GM19238 (cell line): ENCODE data around the gene OR51I2.

Source experiments
- DNase-seq: peaks from one replicate; pipeline ENCODE4 v3.0.0; 2011; ENCODE audit warnings: low spot score; ENCODE audit not compliant: insufficient read length

OR51I2 gene

GRCh38 chr11:5449023-5449422 lies at the start of gene OR51I2:
Gene OR51I2, plus strand, starts transcription at chr11:5449323. Its CDS starts 4,166 bp downstream, at chr11:5453489.
- no peak for DNase-seq

DNA sequence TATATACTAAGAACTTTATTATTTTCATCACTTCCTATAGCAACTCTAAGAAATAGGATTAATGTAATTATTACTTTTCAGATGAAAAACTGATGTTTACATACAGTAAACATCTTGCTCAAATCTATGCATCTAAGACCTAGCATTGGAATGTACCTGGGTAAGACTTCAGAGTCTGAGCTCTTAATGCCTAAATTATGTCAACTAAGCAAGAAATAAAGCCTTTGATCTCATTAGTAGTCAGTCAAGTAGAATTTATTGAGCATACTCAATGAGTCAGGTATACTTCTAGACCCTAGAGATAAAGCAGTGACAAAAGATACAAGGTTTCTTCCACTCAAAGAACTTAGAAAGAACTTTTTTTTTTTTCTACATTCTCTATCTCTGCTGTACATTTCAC lies 44.0 kb upstream of the OR51I2 start:
- DNase-seq, result no peak

DNA sequence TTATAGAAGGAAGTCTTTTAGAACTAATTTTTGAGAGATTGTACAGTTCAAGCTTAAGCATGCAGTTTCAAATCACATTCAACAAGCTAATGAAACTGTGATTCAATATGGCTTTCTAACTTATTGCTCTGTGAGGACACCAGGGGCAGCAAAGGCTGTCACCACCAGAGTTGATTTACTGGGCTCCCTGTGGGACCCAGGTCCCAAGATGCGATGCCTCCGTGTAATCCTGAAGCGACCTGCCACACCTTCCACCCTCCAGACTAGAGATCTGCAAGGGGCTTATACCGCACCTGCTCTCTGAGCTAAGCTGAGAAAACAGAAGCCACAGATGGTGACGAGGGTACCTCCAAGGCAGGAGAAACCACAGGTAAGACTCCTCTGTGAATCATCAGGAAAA lies 28.1 kb upstream of the OR51I2 start:
- DNase-seq, result no peak

DNA sequence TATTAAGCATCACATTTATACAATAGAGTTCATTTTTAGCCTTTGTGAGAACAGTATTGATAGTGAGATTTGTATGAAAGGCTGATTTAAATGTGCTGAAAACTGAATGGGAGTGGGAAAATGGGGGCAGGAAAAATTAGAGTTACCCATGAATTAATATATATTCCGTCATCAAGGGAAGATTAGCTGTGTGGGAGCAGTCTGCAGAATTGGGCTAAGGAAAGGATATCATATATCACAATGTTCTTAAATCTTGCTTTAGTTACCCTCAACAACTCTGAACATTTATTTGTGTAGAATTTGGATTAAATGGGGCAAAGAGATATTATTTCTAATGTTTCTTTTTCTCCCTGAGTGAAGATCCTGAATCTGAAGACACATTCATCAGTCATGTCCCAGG lies 27.3 kb upstream of the OR51I2 start, which contains the start of gene OR51Q1:
OR51Q1 (plus strand) TSS at position 301 of the 400 bp plus-strand sequence; CDS start at position 391, 90 bp downstream.
- no peak for DNase-seq

DNA sequence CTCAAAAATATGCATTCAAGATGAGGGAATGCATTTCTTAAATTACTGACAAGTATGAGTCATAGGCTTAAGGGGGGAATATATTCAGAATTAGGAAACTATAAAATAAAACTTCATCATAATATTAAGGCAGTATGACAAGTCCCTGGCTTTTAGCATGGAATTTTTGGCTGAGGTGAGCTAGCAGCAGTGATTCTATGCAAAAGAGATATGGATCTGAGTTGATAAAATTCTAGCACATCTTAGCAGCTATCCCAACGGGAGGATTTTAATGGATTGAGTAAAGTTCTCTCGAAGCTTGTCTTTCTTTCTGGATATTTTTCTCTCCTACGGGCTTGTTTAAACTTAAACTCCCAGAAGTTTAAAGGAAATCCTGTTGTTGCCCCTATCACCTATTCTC lies 26.0 kb upstream of the OR51I2 start:
- DNase-seq, result no peak

- no peak for DNase-seq
Observed at GRCh38 chr11:5441414-5441813, 7.7 kb upstream of the OR51I2 start, which contains the start of gene OR51I1. Gene OR51I1, minus strand, starts transcription at chr11:5441514. Its CDS starts 0 bp downstream, at chr11:5441514.

- DNase-seq, result no peak
Observed at GRCh38 chr11:5443835-5444393, 5.2 kb upstream of the OR51I2 start.

GRCh38 chr11:5449432-5449831 lies 309 bp downstream of the OR51I2 start:
- no peak for DNase-seq

DNA sequence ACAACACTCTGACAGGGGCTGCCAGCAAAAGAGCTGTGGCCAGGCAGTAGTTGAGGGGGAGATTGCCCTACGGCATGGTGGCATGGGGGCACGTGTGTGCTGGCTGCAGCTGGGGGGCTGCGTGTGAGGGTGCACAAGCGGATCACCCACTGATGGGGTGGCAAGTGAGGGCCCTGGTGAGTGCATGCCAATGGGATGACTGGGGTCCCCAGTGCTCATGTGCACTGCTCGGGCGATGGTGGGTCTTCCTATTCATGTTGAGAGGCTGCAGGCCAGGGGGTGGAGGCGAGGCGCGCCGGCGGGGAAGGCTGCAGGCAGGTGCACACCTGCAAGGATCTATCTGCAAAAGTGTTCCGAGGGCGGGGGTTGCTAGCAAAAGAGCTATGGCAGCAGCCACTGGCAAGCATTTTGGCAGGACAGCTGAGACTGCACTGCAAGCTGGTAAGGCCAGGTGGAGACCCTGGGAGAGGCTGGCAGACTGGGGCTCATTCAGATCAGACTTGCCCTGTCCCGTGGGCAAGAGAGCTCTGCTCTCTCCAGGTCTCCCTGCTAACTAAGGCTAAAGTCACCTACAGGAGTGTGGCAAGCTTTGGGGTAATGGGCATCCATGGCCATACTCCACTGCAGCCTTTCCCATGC lies 12.0 kb downstream of the OR51I2 start:
- DNase-seq, result no peak

GRCh38 chr11:5467527-5467926 lies 18.4 kb downstream of the OR51I2 start:
- no peak for DNase-seq

DNA sequence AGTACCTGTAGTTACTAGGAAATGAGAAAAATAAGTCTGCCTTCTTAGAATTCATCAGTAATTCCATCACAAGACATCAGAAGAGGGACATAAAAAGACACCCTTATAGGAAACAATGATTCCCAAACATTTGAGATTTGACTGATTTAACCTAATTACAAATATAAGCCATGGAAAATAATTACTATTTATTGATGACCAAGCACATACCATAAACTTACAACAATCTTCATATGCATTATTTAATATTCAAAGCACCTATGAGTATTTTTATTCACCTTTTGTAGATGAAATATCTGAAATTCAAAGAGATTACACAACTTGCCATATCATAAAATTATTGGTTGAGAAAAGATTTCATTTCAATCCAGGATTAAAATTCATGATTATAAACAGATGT lies 24.8 kb downstream of the OR51I2 start:
- DNase-seq, result no peak

DNA sequence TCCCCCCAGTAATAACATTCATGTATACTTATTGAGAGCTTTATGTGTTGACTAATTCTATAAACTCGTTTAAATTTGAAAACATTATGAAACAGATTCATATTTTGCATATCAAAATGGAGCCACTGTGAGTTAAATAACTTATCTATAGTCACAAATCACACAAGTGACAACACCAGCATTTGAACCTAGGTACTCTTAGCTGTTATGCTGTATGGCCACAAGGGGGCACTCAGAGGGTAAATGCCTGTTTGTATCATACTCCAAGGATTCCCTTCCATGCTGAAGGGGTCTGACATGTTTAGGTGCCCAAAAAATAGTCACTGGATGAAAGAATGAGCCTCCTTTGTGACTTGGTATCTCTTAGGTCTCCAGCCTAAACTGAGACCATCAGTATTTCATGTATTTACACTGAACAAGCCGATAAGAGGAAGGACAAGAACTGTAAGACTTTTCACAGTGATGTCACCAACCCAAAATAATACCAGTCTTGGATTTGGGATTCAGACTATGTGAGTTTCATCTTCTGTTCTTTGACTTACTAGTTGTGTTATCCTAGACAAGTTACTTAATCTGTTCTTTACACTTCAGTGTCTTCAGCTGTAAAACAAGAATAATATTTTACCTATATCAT lies 27.2 kb downstream of the OR51I2 start:
- DNase-seq, result peak; percentile 31

DNA sequence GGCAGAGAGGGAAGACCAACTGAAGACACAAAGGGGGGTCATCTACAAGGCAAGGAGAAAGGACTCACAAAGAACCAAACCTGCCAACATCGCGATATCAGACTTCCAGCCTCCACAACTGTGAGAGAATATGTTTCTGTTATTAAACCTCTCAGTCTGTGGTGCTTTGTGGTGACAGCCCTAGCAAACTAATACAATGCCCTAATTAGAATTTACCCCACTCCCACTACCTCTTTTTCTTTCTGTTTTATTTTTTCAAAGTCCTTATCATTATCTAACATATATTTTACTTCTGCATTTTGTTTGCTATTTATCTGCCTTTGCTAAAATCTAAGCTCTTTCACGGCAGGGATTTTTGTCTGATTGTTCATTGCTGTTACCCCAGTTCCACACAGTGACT lies 36.9 kb downstream of the OR51I2 start:
- no peak for DNase-seq

GRCh38 chr11:5486421-5486820 lies 37.3 kb downstream of the OR51I2 start:
- DNase-seq, result no peak

DNA sequence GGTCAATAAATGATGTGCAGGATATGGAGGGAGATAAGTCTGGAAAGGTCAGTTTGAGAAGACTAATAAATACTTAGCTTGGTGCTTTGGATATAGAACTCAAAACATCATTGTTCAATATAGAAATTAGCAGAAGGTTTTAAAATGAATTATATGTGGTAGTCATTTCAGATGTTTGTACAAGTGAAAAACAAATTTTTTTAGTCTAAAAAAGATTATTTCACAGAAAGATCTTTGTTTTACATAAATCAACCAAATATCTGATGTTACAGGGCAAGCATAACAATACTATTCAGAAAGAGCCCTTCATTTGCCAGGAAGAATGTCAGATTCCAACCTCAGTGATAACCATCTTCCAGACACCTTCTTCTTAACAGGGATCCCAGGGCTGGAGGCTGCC lies 39.3 kb downstream of the OR51I2 start, which contains the start of gene OR52D1:
OR52D1 (plus strand) TSS at position 301 of the 400 bp plus-strand sequence; CDS start at position 323, 22 bp downstream.
- DNase-seq, result no peak

DNA sequence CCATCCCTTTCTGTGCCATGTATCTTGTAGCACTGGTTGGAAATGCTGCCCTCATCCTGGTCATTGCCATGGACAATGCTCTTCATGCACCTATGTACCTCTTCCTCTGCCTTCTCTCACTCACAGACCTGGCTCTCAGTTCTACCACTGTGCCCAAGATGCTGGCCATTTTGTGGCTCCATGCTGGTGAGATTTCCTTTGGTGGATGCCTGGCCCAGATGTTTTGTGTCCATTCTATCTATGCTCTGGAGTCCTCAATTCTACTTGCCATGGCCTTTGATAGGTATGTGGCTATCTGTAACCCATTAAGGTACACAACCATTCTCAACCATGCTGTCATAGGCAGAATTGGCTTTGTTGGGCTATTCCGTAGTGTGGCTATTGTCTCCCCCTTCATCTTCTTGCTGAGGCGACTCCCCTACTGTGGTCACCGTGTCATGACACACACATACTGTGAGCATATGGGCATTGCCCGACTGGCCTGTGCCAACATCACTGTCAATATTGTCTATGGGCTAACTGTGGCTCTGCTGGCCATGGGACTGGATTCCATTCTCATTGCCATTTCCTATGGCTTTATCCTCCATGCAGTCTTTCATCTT lies 39.8 kb downstream of the OR51I2 start:
- DNase-seq, result no peak

- no peak for DNase-seq
Observed at GRCh38 chr11:5489576-5490357, 40.6 kb downstream of the OR51I2 start.

- no peak for DNase-seq
Observed at GRCh38 chr11:5499671-5500070, 50.5 kb downstream of the OR51I2 start.

GRCh38 chr11:5500393-5500801 lies 51.3 kb downstream of the OR51I2 start:
- no peak for DNase-seq

GRCh38 chr11:5504403-5504921 lies 55.3 kb downstream of the OR51I2 start:
- DNase-seq, result no peak
